Neural cell (in vitro differentiated cells): ENCODE results near the gene RCAN3. TPM values are rescaled to one million over a fixed set of nuclear protein-coding genes. Genes with fewer than 3 reads are reported as not detected.

ENCODE experiments used
- H2AFZ ChIP-seq: fragments of 200-600, 300-800 bp; sonication (generic), shearing (Covaris generic); 2 replicates; pipeline ENCODE4 v1.6.0; 2014; ENCODE audit warnings: low read depth, mild to moderate bottlenecking, antibody characterized with exemption, low read length, moderate library complexity
- H3F3A ChIP-seq: fragments of 200-600 bp; shearing (Covaris generic); 2 replicates; pipeline ENCODE4 v1.6.1; 2016; ENCODE audit warnings: mild to moderate bottlenecking, moderate library complexity, mixed read lengths, antibody characterized with exemption, low read length; ENCODE audit not compliant: insufficient read depth, poor library complexity, severe bottlenecking
- H3K27ac ChIP-seq: fragments of 200-600, 300-800 bp; sonication (generic), shearing (Covaris generic); 2 replicates; pipeline ENCODE4 v1.5.1; 2014; ENCODE audit warnings: mild to moderate bottlenecking, low read length, moderate library complexity
- H3K27me3 ChIP-seq: fragments of 300-800, 200-600 bp; sonication (generic), shearing (Covaris generic); 2 replicates; pipeline ENCODE4 v1.6.0; 2014; ENCODE audit warnings: mild to moderate bottlenecking, low read depth, low read length, moderate library complexity; ENCODE audit not compliant: insufficient read depth
- H3K36me3 ChIP-seq: fragments of 300-800, 200-600 bp; sonication (generic), shearing (Covaris generic); 2 replicates; pipeline ENCODE4 v1.5.1; 2014; ENCODE audit warnings: mild to moderate bottlenecking, antibody characterized with exemption, low read length, moderate library complexity; ENCODE audit not compliant: insufficient read depth
- H3K4me2 ChIP-seq: fragments of 300-800, 200-600 bp; sonication (generic), shearing (Covaris generic); 2 replicates; pipeline ENCODE4 v1.6.0; 2014; ENCODE audit warnings: mild to moderate bottlenecking, low read length
- H3K4me3 ChIP-seq: fragments of 300-800, 200-600 bp; sonication (generic), shearing (Covaris generic); 2 replicates; pipeline ENCODE4 v1.5.1; 2014; ENCODE audit warnings: mild to moderate bottlenecking, low read length, moderate library complexity
- H3K79me2 ChIP-seq: fragments of 200-600 bp; shearing (Covaris generic); replicated peaks from 2 replicates; pipeline ENCODE4 v1.6.0; 2014; ENCODE audit warnings: mild to moderate bottlenecking, low read length, moderate library complexity; ENCODE audit not compliant: insufficient read depth
- H3K9ac ChIP-seq: fragments of 300-800, 200-600 bp; sonication (generic), shearing (Covaris generic); 2 replicates; pipeline ENCODE4 v1.6.1; 2016; ENCODE audit warnings: mild to moderate bottlenecking, low read length, mixed read lengths
- H3K9me2 ChIP-seq: fragments of 200-600 bp; shearing (Covaris generic); 2 replicates; pipeline ENCODE4 v1.6.1; 2016; ENCODE audit warnings: mild to moderate bottlenecking, low read length, mixed read lengths; ENCODE audit not compliant: insufficient read depth
- H3K9me3 ChIP-seq: fragments of 200-600, 300-800 bp; sonication (generic), shearing (Covaris generic); 2 replicates; pipeline ENCODE4 v1.6.1; 2016; ENCODE audit warnings: mild to moderate bottlenecking, mixed run types, low read length, moderate library complexity, mixed read lengths
- H4K20me1 ChIP-seq: fragments of 200-600 bp; shearing (Covaris generic); 2 replicates; pipeline ENCODE4 v1.6.1; 2016; ENCODE audit warnings: mild to moderate bottlenecking, mixed run types; ENCODE audit not compliant: insufficient read depth
- EP300 ChIP-seq: fragments of 450-650 bp; conservative IDR thresholded peaks from 2 replicates; pipeline ENCODE4 v1.6.1; 2014; ENCODE audit warnings: antibody characterized with exemption, mild to moderate bottlenecking, moderate library complexity; ENCODE audit not compliant: poor library complexity, severe bottlenecking
- EZH2 ChIP-seq: fragments of 200-600, 300-800 bp; shearing (Covaris generic), sonication (generic); IDR thresholded peaks from 2 replicates; pipeline ENCODE4 v1.6.1; 2014; ENCODE audit warnings: antibody characterized with exemption, low read length, borderline replicate concordance, mild to moderate bottlenecking; ENCODE audit not compliant: insufficient read depth, poor library complexity, severe bottlenecking
- MXI1 ChIP-seq: fragments of 450-650 bp; conservative IDR thresholded peaks from 2 replicates; pipeline ENCODE4 v1.6.1; 2014; ENCODE audit warnings: antibody characterized with exemption, mild to moderate bottlenecking; ENCODE audit not compliant: poor library complexity, severe bottlenecking
- POLR2AphosphoS5 ChIP-seq: IDR thresholded peaks from 2 replicates; pipeline ENCODE4 v1.6.1; 2012
- RAD21 ChIP-seq: fragments of 450-650 bp; conservative IDR thresholded peaks from 2 replicates; pipeline ENCODE4 v1.6.1; 2014; ENCODE audit warnings: antibody characterized with exemption, mild to moderate bottlenecking, moderate library complexity
- SMC3 ChIP-seq: fragments of 450-650 bp; conservative IDR thresholded peaks from 2 replicates; pipeline ENCODE4 v1.6.1; 2014; ENCODE audit warnings: antibody characterized with exemption, mild to moderate bottlenecking, moderate library complexity; ENCODE audit not compliant: poor library complexity
- TAF1 ChIP-seq: IDR thresholded peaks from 2 replicates; pipeline ENCODE4 v1.6.1; 2012; ENCODE audit warnings: low read depth
- polyA plus RNA-seq: library from polyadenylated mRNA; depleted of rRNA; stranded (reverse); fragments of >200 nt; gene quantifications from 2 replicates; pipeline ENCODE4 v1.2.3, GENCODE V29; 2014
- TF ChIP-seq, protein P1 (sequence below): IDR thresholded peaks from 2 replicates; pipeline ENCODE4 v1.6.1; 2012; ENCODE audit warnings: borderline replicate concordance
- TF ChIP-seq, protein P2 (sequence below): fragments of 450-650 bp; IDR thresholded peaks from 2 replicates; pipeline ENCODE4 v1.5.1; 2014; ENCODE audit warnings: antibody characterized with exemption, mild to moderate bottlenecking, moderate library complexity; ENCODE audit not compliant: poor library complexity, severe bottlenecking

Gene RCAN3
- polyA plus RNA-seq, 1 donor from 2014 or later: 31.4 TPM

GRCh38 chr1:24470592-24470991 lies 32.0 kb upstream of the RCAN3 start:
- H3K27ac ChIP-seq: no peak overlapping the region
- H3F3A ChIP-seq: no peaks in the 10 kb centered on the region
- no peaks in the 10 kb centered on the region for H3K9me3 ChIP-seq
- H3K9ac ChIP-seq: no peak overlapping the region
- H3K36me3 ChIP-seq: no peaks in the 10 kb centered on the region
- no peak overlapping the region for H3K4me2 ChIP-seq
- H3K79me2 ChIP-seq: no peaks in the 10 kb centered on the region
- no peak overlapping the region for H2AFZ ChIP-seq
- no peaks in the 10 kb centered on the region for H3K27me3 ChIP-seq
- H3K9me2 ChIP-seq: no peaks in the 10 kb centered on the region
- H3K4me3 ChIP-seq: no peak overlapping the region
- H4K20me1 ChIP-seq: no peaks in the 10 kb centered on the region
- TF ChIP-seq, protein P1, sequence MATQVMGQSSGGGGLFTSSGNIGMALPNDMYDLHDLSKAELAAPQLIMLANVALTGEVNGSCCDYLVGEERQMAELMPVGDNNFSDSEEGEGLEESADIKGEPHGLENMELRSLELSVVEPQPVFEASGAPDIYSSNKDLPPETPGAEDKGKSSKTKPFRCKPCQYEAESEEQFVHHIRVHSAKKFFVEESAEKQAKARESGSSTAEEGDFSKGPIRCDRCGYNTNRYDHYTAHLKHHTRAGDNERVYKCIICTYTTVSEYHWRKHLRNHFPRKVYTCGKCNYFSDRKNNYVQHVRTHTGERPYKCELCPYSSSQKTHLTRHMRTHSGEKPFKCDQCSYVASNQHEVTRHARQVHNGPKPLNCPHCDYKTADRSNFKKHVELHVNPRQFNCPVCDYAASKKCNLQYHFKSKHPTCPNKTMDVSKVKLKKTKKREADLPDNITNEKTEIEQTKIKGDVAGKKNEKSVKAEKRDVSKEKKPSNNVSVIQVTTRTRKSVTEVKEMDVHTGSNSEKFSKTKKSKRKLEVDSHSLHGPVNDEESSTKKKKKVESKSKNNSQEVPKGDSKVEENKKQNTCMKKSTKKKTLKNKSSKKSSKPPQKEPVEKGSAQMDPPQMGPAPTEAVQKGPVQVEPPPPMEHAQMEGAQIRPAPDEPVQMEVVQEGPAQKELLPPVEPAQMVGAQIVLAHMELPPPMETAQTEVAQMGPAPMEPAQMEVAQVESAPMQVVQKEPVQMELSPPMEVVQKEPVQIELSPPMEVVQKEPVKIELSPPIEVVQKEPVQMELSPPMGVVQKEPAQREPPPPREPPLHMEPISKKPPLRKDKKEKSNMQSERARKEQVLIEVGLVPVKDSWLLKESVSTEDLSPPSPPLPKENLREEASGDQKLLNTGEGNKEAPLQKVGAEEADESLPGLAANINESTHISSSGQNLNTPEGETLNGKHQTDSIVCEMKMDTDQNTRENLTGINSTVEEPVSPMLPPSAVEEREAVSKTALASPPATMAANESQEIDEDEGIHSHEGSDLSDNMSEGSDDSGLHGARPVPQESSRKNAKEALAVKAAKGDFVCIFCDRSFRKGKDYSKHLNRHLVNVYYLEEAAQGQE: no peak
- no peak for TF ChIP-seq TAF1

GRCh38 chr1:24472527-24473251 lies 29.9 kb upstream of the RCAN3 start:
- no peaks in the 10 kb centered on the region for H4K20me1 ChIP-seq
- no peak overlapping the region for H3K4me3 ChIP-seq
- H3K79me2 ChIP-seq: no peaks in the 10 kb centered on the region
- no peaks in the 10 kb centered on the region for H3F3A ChIP-seq
- no peak overlapping the region for H3K9ac ChIP-seq
- no peak overlapping the region for H2AFZ ChIP-seq
- H3K27me3 ChIP-seq: no peaks in the 10 kb centered on the region
- no peak overlapping the region for H3K4me2 ChIP-seq
- no peaks in the 10 kb centered on the region for H3K9me2 ChIP-seq
- H3K36me3 ChIP-seq: no peaks in the 10 kb centered on the region
- no peak for TF ChIP-seq SMC3
- TF ChIP-seq RAD21: no peak
- no peak for TF ChIP-seq EZH2
- TF ChIP-seq, protein P1: no peak
- no peak for TF ChIP-seq EP300
- no peak for TF ChIP-seq MXI1
- TF ChIP-seq POLR2AphosphoS5: no peak
- TF ChIP-seq, protein P2, sequence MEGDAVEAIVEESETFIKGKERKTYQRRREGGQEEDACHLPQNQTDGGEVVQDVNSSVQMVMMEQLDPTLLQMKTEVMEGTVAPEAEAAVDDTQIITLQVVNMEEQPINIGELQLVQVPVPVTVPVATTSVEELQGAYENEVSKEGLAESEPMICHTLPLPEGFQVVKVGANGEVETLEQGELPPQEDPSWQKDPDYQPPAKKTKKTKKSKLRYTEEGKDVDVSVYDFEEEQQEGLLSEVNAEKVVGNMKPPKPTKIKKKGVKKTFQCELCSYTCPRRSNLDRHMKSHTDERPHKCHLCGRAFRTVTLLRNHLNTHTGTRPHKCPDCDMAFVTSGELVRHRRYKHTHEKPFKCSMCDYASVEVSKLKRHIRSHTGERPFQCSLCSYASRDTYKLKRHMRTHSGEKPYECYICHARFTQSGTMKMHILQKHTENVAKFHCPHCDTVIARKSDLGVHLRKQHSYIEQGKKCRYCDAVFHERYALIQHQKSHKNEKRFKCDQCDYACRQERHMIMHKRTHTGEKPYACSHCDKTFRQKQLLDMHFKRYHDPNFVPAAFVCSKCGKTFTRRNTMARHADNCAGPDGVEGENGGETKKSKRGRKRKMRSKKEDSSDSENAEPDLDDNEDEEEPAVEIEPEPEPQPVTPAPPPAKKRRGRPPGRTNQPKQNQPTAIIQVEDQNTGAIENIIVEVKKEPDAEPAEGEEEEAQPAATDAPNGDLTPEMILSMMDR: no peak
- TF ChIP-seq TAF1: no peak
- H3K9me3 ChIP-seq: no peaks in the 10 kb centered on the region
- no peak overlapping the region for H3K27ac ChIP-seq
